ENCODE data around the gene ERMAP.
A peak's percentile ranks its signal among the peaks of the same experiment; 100 is the strongest.

Gene ERMAP

GRCh38 chr1:42816585-42817439 is at the start of gene ERMAP, which contains the start of gene SVBP:
Gene ERMAP (plus strand): TSS chr1:42817122. CDS start chr1:42830449, 13,327 bp downstream.
Gene SVBP (minus strand): TSS chr1:42817397. CDS start chr1:42816544, 853 bp downstream.
- peak; percentile 80 for DNase-seq
- in situ Hi-C loops (cut with HindIII; ENCODE audit: low pct_ligation_motif_present, low pct_unique_long_range_greater_than_20kb, low sequenced_read_pairs) = no loop called here

- in situ Hi-C loops (cut with HindIII; ENCODE audit: low pct_ligation_motif_present, low pct_unique_long_range_greater_than_20kb, low sequenced_read_pairs) = no loop called here
- DNase-seq = peak; percentile 5
These were observed 49.4 kb upstream of the ERMAP start for GRCh38 chr1:42767510-42768000.

- no peak for DNase-seq
These were observed 48.8 kb upstream of the ERMAP start for GRCh38 chr1:42768172-42768571.

GRCh38 chr1:42769811-42770210 is 47.1 kb upstream of the ERMAP start:
- in situ Hi-C loops (cut with HindIII; ENCODE audit: low pct_ligation_motif_present, low pct_unique_long_range_greater_than_20kb, low sequenced_read_pairs) = no loop called here
- DNase-seq = no peak

More at GRCh38 chr1:42768172-42768571, 48.8 kb upstream of the ERMAP start:
- in situ Hi-C loops (cut with HindIII; ENCODE audit: low pct_ligation_motif_present, low pct_unique_long_range_greater_than_20kb, low sequenced_read_pairs) = no loop called here

- no peak for DNase-seq
- in situ Hi-C loops (cut with HindIII; ENCODE audit: low pct_ligation_motif_present, low pct_unique_long_range_greater_than_20kb, low sequenced_read_pairs) = no loop called here
These were observed 43.5 kb upstream of the ERMAP start for GRCh38 chr1:42773420-42773819.

GRCh38 chr1:42774928-42775526 is 41.9 kb upstream of the ERMAP start:
- in situ Hi-C loops (cut with HindIII; ENCODE audit: low pct_ligation_motif_present, low pct_unique_long_range_greater_than_20kb, low sequenced_read_pairs) = no loop called here

GRCh38 chr1:42776502-42776901 is 40.4 kb upstream of the ERMAP start:
- in situ Hi-C loops (cut with HindIII; ENCODE audit: low pct_ligation_motif_present, low pct_unique_long_range_greater_than_20kb, low sequenced_read_pairs) = no loop called here
- no peak for DNase-seq

More at GRCh38 chr1:42774928-42775526, 41.9 kb upstream of the ERMAP start:
- no peak for DNase-seq

GRCh38 chr1:42777852-42778251 is 39.1 kb upstream of the ERMAP start:
- in situ Hi-C loops (cut with HindIII; ENCODE audit: low pct_ligation_motif_present, low pct_unique_long_range_greater_than_20kb, low sequenced_read_pairs) = no loop called here
- peak; percentile 44 for DNase-seq

GRCh38 chr1:42779725-42780124 is 37.2 kb upstream of the ERMAP start:
- in situ Hi-C loops (cut with HindIII; ENCODE audit: low pct_ligation_motif_present, low pct_unique_long_range_greater_than_20kb, low sequenced_read_pairs) = no loop called here
- DNase-seq = no peak

- in situ Hi-C loops (cut with HindIII; ENCODE audit: low pct_ligation_motif_present, low pct_unique_long_range_greater_than_20kb, low sequenced_read_pairs) = no loop called here
- no peak for DNase-seq
These were observed 36.7 kb upstream of the ERMAP start for GRCh38 chr1:42780176-42780575.

- DNase-seq = no peak
- in situ Hi-C loops (cut with HindIII; ENCODE audit: low pct_ligation_motif_present, low pct_unique_long_range_greater_than_20kb, low sequenced_read_pairs) = no loop called here
These were observed 33.8 kb upstream of the ERMAP start for GRCh38 chr1:42783092-42783491.

- in situ Hi-C loops (cut with HindIII; ENCODE audit: low pct_ligation_motif_present, low pct_unique_long_range_greater_than_20kb, low sequenced_read_pairs) = no loop called here
These were observed 32.4 kb upstream of the ERMAP start for GRCh38 chr1:42784547-42784945.

GRCh38 chr1:42784946-42785693 is 31.8 kb upstream of the ERMAP start, which contains the start of gene TMEM269:
Gene TMEM269 (plus strand): TSS chr1:42784991. CDS start chr1:42789894, 4,903 bp downstream.
- in situ Hi-C loops (cut with HindIII; ENCODE audit: low pct_ligation_motif_present, low pct_unique_long_range_greater_than_20kb, low sequenced_read_pairs) = no loop called here
- no peak for DNase-seq

More at GRCh38 chr1:42784547-42784945, 32.4 kb upstream of the ERMAP start:
- DNase-seq = no peak

- DNase-seq = no peak
These were observed 30.8 kb upstream of the ERMAP start for GRCh38 chr1:42786097-42786496.

GRCh38 chr1:42788021-42788420 is 28.9 kb upstream of the ERMAP start:
- in situ Hi-C loops (cut with HindIII; ENCODE audit: low pct_ligation_motif_present, low pct_unique_long_range_greater_than_20kb, low sequenced_read_pairs) = no loop called here
- DNase-seq = no peak

More at GRCh38 chr1:42786097-42786496, 30.8 kb upstream of the ERMAP start:
- in situ Hi-C loops (cut with HindIII; ENCODE audit: low pct_ligation_motif_present, low pct_unique_long_range_greater_than_20kb, low sequenced_read_pairs) = no loop called here

GRCh38 chr1:42793824-42794223 is 23.1 kb upstream of the ERMAP start:
- no peak for DNase-seq
- in situ Hi-C loops (cut with HindIII; ENCODE audit: low pct_ligation_motif_present, low pct_unique_long_range_greater_than_20kb, low sequenced_read_pairs) = no loop called here

- no peak for DNase-seq
- in situ Hi-C loops (cut with HindIII; ENCODE audit: low pct_ligation_motif_present, low pct_unique_long_range_greater_than_20kb, low sequenced_read_pairs) = no loop called here
These were observed 19.5 kb upstream of the ERMAP start for GRCh38 chr1:42797414-42797813.

- no peak for DNase-seq
- in situ Hi-C loops (cut with HindIII; ENCODE audit: low pct_ligation_motif_present, low pct_unique_long_range_greater_than_20kb, low sequenced_read_pairs) = no loop called here
These were observed 18.9 kb upstream of the ERMAP start for GRCh38 chr1:42797979-42798378.

Measured in ACHN (cell line).